ENCODE measurements around the gene FGD6.

The FGD6 gene

DNA sequence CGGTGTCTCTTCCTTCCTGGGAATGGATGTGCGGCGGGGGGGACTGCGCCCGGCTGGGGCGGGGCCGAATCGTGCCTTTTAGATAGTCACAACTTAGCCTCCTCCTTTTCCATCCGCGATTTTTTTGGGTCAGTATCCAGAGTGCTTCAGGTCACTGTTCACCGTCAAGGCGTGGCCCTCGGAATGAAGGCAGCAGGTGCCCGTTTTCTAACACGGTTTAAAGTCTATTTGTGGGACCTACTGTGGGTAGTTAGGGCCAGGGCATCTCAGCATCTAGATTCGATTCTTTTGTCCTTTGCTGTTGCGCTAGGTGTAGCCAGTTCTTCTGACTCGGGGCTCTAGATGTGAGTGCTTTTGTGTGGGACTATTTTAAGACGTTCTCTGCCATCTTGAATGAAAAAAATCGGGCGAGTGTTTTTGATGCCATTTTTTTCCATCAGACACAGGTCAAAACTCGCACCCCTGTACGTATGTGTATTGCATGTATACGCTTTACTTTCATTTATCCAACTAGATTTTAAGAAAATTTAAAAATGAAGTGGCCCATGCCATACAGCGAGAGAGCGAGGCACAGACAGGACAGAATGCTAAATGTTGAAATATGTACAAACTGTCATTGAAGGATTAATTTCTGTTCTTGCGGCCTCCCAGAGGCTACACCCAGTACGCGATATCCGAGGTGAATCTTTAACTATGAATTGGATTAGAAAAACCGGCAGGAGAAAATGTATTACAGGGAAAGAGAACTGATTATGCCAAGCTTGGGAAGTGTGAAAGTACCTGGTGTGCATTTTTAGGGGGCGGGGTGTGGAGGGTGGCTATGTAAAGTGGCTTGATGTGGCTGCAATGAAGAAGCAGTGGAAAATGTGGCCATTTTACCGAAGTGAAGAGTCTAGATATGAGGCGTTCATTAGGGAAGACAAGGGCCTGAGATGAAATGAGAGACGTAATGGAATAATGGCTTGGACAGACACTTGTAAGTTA lies 1.2 kb upstream of the FGD6 start:
- no peak for TF ChIP-seq GATA2 (IDR thresholded peaks at IDR 0.05; ENCODE audit: low read depth, low read length)
- no peak for TF ChIP-seq GATA3 (IDR thresholded peaks at IDR 0.05; ENCODE audit: low read depth, low read length)

DNA sequence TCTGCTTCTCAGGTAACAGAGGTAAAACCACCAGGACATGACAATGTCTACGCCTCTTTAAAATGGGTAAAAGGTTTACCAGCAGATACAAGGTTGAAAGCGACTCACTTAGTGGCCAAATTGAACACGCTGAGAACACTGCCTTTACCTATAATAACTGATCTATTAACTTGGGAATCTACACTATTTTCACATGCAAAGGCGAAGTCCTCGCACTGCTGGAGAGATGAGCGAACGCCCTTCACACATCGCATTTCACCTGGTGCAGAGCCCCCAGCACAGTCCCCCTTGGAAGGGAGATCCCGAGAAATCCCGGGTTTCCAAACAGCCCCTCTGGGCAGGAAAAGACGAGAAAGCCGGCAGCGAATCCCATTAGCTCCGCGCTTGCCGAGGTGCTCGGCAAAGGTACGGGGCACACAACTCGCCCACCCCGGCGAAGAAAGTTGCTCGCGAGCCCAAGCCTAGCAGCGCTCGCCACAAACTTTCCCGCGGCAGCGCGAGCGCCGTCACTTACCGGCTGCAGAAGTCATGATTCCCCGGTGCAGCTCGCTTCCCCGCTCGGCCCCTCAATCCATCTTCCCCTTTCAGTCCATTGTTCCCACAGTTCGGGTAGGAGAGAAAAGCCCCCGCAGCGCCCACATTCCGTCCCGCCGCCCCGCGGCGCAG lies 423 bp downstream of the FGD6 start:
- TF ChIP-seq GATA2 (IDR thresholded peaks at IDR 0.05; ENCODE audit: low read depth, low read length) = no peak
- TF ChIP-seq GATA3 (IDR thresholded peaks at IDR 0.05; ENCODE audit: low read depth, low read length) = no peak

DNA sequence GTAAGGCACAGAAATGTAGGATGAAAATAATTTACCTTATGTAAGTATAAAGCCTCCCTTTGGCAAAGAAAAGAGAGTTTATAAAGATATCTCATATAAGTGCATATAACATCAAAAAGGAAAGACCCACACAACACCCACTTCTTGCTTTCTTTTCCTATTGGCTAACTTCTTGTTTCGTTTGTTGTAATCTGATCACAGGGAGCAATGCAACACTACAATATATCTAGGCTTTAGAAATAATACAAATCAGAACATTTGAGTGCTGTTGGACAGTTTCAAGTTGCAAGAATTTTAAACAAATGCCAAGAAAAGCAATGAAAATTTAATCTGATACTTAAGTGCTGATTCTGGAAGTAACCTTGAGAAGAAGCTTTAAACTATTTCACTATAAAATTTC lies 1.3 kb downstream of the FGD6 start:
- TF ChIP-seq GATA3 (IDR thresholded peaks at IDR 0.05; ENCODE audit: low read depth, low read length) = no peak
- TF ChIP-seq GATA2 (IDR thresholded peaks at IDR 0.05; ENCODE audit: low read depth, low read length) = no peak

DNA sequence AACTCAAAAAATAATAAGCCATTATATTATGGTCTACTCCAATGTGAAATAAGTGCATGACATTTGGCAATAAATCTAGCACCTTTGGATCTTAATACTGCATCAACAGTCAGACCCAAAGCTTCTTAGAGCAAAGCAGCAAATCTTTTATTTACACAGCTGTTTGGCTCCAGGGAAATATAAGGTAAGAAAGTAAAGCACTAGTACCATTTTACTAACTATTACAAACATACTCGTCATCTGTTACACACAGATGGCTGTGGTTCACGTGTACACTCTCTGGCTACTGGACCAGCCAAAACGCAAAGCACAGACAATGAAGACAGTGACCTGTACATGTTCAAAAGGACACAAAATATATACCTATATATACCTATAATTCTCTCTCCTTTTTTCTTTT lies 2.8 kb downstream of the FGD6 start:
- TF ChIP-seq GATA2 (IDR thresholded peaks at IDR 0.05; ENCODE audit: low read depth, low read length) (no peak), GATA3 (IDR thresholded peaks at IDR 0.05; ENCODE audit: low read depth, low read length) (no peak)

DNA sequence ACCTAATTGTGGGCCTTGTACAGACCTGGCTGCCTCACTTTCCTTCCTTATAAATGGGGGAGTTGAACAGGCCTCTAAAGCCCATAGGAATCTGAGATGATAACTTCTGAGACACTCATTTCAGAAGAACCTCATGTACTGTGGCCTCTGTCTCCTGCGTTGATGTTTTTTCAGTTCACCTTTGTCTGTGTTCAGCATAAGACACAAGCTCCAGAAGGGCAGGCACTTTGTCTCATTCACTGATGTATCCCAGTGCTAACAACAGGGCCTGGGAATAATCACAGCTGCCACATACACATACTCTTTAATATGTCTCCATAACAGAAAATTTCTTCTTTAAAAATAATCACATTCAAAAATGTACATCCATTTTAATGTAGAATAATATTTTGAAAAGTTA lies 3.3 kb downstream of the FGD6 start:
- no peak for TF ChIP-seq GATA2 (IDR thresholded peaks at IDR 0.05; ENCODE audit: low read depth, low read length)

DNA sequence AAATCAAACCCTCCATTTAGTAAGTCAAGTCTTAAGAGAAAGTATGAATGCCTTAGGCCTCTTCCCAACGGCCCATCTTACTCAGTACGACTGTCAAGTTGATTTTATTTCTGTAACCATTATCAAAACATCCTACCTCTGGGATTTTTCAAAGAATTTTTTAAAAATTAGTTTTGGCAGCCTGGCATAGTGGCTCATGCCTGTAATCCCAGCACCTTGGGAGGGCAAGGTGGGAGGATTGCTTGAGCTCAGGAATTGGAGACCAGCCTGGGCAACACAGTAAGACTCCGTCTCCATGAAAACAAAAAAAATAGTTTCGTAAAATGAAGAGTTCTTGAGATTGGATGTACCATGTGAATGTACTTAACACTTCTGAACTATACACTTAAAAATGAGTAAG lies 4.1 kb downstream of the FGD6 start:
- no peak for TF ChIP-seq GATA3 (IDR thresholded peaks at IDR 0.05; ENCODE audit: low read depth, low read length)
- no peak for TF ChIP-seq GATA2 (IDR thresholded peaks at IDR 0.05; ENCODE audit: low read depth, low read length)

DNA sequence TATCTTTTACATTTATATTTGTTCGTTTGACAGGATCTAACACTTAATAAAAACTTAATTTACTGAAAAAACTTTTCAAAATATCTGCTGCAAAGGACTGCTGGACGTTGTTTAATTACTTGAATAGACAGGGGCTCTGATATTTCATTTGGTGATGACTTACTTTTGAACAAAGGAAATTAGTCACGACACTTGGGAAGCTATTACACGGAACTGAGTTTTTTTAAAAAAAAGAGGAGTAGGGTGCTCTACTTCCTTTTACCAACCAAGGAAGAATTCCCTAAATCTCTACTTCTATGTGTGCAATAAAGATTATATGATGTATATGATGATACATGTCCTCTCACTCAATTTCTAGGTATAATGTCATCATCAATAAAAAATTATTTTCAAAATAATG lies 4.7 kb downstream of the FGD6 start:
- TF ChIP-seq GATA2 (IDR thresholded peaks at IDR 0.05; ENCODE audit: low read depth, low read length) (no peak), GATA3 (IDR thresholded peaks at IDR 0.05; ENCODE audit: low read depth, low read length) (no peak)

DNA sequence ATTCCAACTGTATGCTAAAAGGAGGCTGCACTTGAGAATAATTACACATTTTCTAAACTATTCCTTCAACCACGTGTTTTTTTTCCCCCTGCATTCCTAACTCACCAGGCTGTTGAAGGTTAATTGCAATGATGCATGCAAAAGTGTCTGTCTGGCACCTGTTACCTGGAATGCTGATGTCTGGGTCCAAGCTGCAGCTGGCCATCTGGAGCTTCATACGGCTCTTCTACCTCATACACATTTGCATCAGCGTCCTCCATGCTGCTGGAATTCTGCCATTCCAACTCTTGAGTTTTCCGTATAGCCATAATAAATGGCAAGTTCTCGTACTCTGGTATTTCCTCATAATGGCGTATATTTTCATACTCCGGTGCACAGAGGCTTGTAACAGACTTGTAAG lies 8.6 kb downstream of the FGD6 start:
- TF ChIP-seq GATA2 (IDR thresholded peaks at IDR 0.05; ENCODE audit: low read depth, low read length) (no peak), GATA3 (IDR thresholded peaks at IDR 0.05; ENCODE audit: low read depth, low read length) (no peak)

DNA sequence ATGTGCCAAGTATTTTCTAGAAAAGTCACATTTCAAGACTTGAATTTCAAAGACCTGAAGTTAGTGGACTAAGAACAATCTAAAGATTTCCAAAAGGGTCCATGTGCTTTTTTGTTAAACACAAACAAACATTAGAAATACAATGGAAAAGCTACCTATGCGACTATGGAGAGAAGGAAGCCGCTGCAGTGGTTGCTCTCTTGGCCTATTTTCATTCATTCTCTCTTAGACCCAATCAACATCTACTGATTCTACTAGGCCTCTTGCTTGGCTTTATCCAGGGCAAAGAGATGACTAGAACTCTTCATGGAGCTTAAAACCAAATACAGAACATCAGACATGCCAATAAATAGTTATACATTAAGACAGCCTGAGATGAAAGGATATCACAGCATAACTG lies 9.9 kb downstream of the FGD6 start:
- TF ChIP-seq GATA3 (IDR thresholded peaks at IDR 0.05; ENCODE audit: low read depth, low read length) (no peak), GATA2 (IDR thresholded peaks at IDR 0.05; ENCODE audit: low read depth, low read length) (no peak)

DNA sequence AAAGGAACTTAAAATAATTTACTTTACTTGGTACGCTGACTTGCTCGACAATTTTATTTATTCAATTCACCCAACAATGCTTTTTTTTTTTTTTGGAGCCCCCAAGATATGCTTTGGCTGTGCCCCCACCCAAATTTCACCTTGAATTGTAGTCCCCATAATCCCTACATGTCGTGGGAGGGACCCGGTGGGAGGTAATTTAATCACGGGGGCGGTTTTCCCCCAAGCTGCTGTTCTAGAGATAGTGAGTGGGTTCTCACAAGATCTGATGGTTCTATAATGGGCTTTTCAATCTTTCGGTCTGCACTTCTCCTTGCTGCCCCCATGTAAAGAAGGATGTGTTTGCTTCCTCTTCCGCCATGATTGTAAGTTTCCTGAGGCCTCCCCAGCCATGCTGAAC lies 10.4 kb downstream of the FGD6 start:
- TF ChIP-seq GATA3 (IDR thresholded peaks at IDR 0.05; ENCODE audit: low read depth, low read length) = no peak
- TF ChIP-seq GATA2 (IDR thresholded peaks at IDR 0.05; ENCODE audit: low read depth, low read length) = no peak

DNA sequence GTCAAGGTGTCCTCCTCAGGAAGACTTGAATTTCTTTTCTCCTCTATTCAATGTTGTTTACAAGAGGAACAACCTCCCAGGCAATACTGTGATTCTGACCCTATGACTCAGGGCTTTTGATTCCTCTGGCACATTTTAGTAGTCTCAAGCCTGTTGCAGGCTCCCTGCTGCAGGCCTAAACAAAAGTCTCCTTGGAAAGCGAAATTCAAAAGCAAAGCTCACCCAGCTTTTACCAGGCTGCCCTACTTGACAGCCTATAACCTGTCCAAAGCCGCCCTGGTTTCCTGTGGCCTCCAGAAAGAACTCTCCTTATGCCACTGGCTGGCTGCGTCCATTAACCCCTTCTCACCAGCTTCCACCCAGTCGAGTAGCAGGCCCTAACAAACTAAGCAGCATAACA lies 11.6 kb downstream of the FGD6 start:
- no peak for TF ChIP-seq GATA3 (IDR thresholded peaks at IDR 0.05; ENCODE audit: low read depth, low read length)
- no peak for TF ChIP-seq GATA2 (IDR thresholded peaks at IDR 0.05; ENCODE audit: low read depth, low read length)

DNA sequence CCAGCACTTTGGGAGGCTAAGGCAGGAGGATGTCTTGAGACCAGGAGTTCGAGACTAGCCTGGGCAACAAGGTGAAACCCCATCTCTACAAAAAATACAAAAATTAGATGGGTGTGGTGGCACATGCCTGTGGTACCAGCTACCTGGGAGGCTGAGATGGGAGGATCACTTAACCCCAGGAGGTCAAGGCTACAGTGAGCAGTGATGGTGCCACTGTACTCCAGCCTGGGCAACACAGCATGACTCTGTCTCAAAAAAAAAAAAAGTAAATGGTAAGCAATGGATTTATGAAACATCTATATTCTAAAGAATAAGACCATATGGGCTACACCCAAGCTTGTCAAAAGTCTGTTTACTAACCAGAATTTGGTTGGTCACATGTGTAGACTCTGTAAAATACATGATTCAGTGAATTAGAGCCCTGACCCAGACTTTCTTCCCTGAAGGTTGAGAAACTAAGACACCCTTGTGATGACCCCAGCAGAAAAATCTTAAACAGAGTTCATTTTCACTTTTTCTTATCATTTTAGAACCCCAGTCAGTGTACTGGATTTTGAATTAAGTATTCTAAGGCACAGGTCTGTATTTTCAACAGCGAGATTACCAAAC lies 12.1 kb downstream of the FGD6 start:
- TF ChIP-seq GATA2 (IDR thresholded peaks at IDR 0.05; ENCODE audit: low read depth, low read length) = no peak

DNA sequence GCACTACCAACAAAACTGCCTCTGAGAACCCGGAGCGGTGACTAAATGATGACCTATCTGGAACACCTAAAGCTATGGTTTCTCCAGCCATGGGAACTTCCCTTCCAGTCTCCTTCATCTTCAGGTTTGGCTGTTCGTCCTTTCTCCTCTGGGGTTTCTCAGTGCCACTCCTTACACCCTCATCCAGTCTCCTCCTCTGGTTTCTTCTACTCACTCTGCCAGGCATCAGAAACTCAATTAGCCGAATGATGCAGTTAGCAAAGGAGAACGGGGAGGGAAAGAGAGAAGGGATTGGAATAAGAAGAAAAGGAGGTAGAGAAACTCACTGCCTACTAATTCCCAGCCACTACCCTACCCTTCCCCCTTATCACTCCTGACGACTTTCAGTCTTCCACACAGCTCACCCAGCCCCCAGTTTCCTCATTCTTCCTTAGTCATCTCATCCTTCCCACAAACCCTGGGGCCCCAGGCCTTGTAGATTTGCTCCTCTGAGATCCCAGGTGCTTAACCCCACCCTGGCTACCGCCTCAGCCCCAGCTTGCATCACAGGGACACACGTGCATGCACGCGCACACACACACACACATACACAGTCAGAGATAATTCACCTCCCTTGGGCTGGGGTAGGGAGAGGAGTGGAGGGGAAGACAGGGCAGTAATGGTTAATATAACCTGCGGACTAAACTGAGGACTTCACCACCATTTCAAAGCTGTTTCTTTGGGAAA lies 13.0 kb downstream of the FGD6 start:
- TF ChIP-seq GATA2 (IDR thresholded peaks at IDR 0.05; ENCODE audit: low read depth, low read length) = no peak
- TF ChIP-seq GATA3 (IDR thresholded peaks at IDR 0.05; ENCODE audit: low read depth, low read length) = no peak

DNA sequence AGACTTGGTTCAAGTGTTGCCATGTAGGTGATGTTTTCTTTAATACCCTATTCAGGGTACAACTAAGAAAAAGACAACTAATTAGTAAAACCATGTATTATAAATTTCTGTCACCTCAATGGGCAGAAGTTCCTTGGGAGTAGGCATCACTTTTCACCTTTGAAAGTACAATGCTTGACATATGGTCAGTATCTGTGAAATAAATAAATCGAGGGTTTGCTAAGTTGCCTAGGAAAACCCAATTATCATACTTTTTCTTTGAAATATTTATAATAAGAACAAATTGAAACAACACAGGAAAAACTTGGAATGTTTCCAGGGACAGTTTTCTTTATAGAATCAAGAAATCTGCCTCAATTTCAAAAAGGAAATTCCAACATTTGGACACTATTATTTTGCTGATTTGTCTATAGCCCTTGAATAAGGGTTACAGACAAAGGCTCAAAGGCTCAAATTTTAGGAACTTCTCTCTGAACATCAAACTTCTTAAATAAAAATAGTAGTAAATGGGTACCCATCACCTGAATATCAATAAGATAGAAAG lies 13.7 kb downstream of the FGD6 start:
- TF ChIP-seq GATA2 (IDR thresholded peaks at IDR 0.05; ENCODE audit: low read depth, low read length) = no peak
- TF ChIP-seq GATA3 (IDR thresholded peaks at IDR 0.05; ENCODE audit: low read depth, low read length) = no peak

Measured in SH-SY5Y (cell line).